Measurements from ENCODE around the gene CLCN2.

- TF ChIP-seq CTCF (IDR thresholded peaks at IDR 0.05) (no peak), CEBPB (IDR thresholded peaks at IDR 0.05) (no peak), BHLHE40 (IDR thresholded peaks at IDR 0.05; ENCODE audit: low read depth, low read length) (no peak)
Observed at GRCh38 chr3:184334470-184335158, 26.8 kb downstream of the CLCN2 start.

Measured in A549 (cell line).